OCI-M2 (cell line): Measurements from ENCODE around the gene CDC14A.

Experiments
- DNase-seq: peaks from one replicate; lab custom pipeline; 2025; ENCODE audit not compliant: unreplicated experiment; lab: John Stamatoyannopoulos, UW

CDC14A gene

GRCh38 chr1:100482748-100483147, 130.4 kb downstream of the CDC14A start:
- no peak for DNase-seq

DNA sequence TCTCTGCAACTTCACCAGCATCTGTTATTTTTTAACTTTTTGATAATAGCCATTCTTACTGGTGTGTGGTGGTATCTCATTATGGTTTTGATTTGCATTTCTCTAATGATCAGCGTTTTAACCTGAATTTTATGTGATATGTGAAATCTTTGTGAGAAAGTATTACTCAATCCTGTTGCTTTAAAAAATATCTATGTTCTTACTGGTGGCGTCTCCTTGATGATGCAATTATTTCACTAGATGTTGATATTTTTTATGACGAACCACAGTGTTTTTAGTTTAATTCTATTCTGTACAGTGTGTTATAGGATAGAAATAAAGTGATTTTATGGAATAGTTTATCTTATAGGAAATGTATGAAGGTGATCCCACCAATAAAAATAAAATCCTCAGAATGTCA, 130.9 kb downstream of the CDC14A start:
- DNase-seq, result no peak

DNA sequence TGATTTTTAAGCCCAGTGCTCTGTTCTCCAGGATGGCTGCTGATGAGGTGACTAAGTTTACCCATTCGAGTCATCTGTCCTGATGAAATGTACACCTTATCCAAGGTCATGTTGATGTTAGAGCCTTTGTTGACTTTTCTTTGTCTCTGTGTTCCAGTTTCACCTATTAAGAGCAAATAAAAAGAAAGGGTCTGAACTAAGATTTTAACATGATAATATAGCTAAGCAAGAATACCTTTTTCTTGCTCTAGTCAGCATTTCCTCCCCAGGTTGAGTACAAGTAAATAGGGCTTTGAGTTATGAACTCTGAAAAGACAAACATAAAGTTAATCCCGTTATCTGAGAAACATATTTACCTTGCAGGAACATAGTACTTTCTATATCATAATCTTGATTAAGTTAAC, 133.6 kb downstream of the CDC14A start:
- no peak for DNase-seq

GRCh38 chr1:100494393-100495084, 142.2 kb downstream of the CDC14A start:
- no peak for DNase-seq

- DNase-seq, result no peak
These were observed 144.6 kb downstream of the CDC14A start for GRCh38 chr1:100496896-100497295.

DNA sequence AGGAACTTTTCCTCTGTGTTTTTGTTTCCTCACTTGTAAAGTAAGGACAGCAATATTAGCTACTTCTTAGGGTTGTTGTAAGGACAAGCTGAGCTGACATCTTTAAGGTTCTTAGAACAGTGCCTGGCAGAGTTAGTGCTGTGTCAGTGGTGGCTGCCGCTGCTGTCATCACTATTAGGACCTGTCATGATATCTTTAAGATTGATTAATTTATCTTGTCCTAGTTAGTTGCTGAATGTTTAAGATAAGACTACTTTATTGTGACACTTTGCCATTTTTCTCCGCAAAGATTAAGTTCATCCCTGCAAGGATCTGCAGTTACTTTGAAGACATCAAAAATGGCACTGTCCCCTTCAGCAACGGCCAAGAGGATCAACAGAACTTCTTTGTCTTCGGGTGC, 145.5 kb downstream of the CDC14A start:
- DNase-seq, result no peak

GRCh38 chr1:100499194-100499811, 147.0 kb downstream of the CDC14A start:
- no peak for DNase-seq

GRCh38 chr1:100502052-100502792, 149.9 kb downstream of the CDC14A start:
- no peak for DNase-seq

GRCh38 chr1:100506217-100506616, 153.9 kb downstream of the CDC14A start:
- no peak for DNase-seq

- no peak for DNase-seq
These were observed 158.1 kb downstream of the CDC14A start for GRCh38 chr1:100510451-100510850.

GRCh38 chr1:100511058-100511457, 158.8 kb downstream of the CDC14A start:
- DNase-seq, result no peak

DNA sequence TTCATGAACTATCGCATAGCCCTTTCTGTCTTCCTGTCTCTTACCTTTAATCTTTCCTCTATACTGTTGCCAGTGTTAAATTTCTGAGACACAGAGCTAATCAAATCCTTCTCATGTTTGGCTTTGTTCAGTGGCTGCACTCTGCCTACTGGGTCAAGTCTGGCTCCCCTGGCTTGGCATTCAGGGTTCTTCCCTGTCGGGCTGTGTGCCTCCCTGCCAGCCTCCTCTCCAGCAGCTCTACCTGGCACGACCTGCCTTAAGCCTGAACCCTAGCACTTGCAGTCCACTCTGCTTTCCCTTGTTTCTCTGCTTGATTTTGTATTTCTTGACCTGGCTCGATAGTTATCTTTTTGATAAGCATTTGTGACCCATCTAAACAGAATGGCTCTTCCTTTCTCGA, 159.5 kb downstream of the CDC14A start:
- no peak for DNase-seq

DNA sequence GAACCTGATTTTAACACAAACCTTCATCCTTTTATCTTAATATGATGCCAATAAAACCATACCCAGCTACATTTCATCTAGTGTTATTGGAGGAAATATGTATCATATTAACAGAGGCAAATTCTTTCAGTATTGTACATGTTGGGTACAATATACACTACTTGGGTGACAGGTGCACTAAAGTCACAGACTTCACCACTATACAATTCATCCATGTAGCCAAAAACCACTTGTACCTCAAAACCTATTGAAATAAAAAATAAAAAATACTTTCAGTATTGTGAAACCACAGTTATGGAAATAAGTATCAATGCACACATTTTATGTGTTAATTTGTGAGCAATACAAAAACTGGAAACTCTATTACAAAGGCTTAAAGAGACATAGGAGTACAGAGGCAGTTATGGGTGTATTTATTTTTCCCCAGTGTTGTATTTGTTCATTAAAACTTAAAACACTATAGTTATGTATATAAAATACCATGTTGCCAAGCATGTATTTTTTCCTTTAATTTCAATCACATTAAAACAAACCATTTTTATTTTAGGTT, 160.6 kb downstream of the CDC14A start:
- no peak for DNase-seq

- DNase-seq, result no peak
These were observed 164.6 kb downstream of the CDC14A start for GRCh38 chr1:100516857-100517256.

GRCh38 chr1:100517515-100517914, 165.2 kb downstream of the CDC14A start:
- DNase-seq, result no peak

DNA sequence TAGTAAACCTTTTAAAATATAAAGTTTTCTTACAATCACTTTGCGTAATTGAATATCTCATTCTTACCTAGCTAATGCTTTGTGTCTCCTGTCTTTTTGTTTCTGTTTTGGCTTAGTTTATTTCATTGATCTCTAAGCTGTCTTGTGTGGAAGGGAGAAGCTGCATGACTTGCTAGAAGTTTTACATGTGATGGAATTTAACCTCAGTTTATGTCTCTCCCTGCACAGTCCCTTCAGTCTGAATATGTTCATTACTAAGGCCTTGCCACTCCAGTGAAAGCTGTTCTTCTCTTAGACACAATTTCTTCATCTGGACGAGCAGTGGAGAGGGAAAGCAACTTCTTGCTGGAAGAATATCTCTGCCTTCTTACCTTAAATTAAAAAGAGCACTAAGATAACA, 165.7 kb downstream of the CDC14A start:
- DNase-seq, result no peak

GRCh38 chr1:100523038-100523652, 170.8 kb downstream of the CDC14A start:
- no peak for DNase-seq

DNA sequence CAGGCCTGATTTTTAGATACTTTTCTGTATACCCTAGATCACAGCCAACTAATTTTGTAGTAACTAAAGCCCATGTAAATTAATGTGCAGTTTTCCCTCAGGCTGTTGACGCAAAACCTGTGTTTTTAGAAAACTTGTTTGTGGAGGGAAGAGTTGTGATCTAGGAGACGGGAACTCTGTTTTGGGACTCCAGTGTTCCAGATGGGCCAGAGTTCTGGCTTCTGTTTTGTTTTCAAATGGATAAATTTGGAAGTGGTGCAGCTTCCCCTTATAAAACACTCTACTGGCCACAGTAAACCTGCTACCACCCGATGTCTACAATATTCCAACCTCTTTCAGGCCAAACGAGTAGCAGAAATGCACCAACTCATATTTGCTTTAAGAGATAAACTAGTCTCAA, 172.0 kb downstream of the CDC14A start:
- no peak for DNase-seq

DNA sequence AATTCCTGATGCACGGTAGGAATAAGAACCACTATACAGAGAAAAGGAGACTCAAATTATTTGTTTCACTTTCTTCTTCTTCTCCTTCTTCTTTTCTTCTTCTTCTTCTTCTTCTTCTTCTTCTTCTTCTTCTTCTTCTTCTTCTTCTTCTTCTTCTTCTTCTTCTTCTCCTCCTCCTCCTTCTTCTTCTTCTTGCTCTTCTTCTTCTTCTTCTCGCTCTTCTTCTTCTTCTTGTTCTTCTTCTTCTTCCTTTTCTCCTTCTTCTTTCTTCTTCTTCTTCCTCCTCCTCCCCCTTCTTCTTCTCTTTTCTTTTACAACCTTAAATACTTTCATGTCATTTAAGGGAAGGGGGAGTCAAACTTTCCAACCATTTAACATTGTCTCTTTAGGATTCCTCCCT, 174.6 kb downstream of the CDC14A start:
- DNase-seq, result no peak

GRCh38 chr1:100528871-100529270, 176.6 kb downstream of the CDC14A start:
- no peak for DNase-seq

GRCh38 chr1:100530141-100530540, 177.8 kb downstream of the CDC14A start:
- no peak for DNase-seq
